RWPE2 (cell line): ENCODE measurements around the gene KRT32.

Source experiments
- ATAC-seq: fragments of 200-7000 bp; cut with Tn5 transposase; 3 replicates; pipeline ENCODE4 v1.9.1; 2021; ENCODE audit warnings: low read depth
- DNase-seq: peaks from one replicate; pipeline ENCODE4 v3.0.0-alpha.2; 2020; ENCODE audit warnings: low spot score
- H3K27ac ChIP-seq: fragments of 450-650 bp; 2 replicates; pipeline ENCODE4 v1.5.1; 2017; ENCODE audit warnings: mild to moderate bottlenecking; ENCODE audit not compliant: poor library complexity, severe bottlenecking
- H3K27me3 ChIP-seq: fragments of 250-450 bp; sonication (Bioruptor Pico); 2 replicates; pipeline ENCODE4 v1.5.1; 2021; ENCODE audit warnings: mild to moderate bottlenecking, moderate library complexity; ENCODE audit not compliant: insufficient read depth, poor library complexity, severe bottlenecking
- H3K36me3 ChIP-seq: fragments of 250-450 bp; sonication (Bioruptor Pico); 2 replicates; pipeline ENCODE4 v1.5.1; 2020; ENCODE audit warnings: low read depth, mild to moderate bottlenecking, moderate library complexity
- H3K4me1 ChIP-seq: fragments of 250-450 bp; sonication (Bioruptor Pico); 2 replicates; pipeline ENCODE4 v1.5.1; 2021; ENCODE audit warnings: mild to moderate bottlenecking, moderate library complexity; ENCODE audit not compliant: insufficient read depth, poor library complexity, severe bottlenecking
- H3K4me3 ChIP-seq: fragments of 250-450 bp; sonication (Bioruptor Pico); 2 replicates; pipeline ENCODE4 v1.5.1; 2021; ENCODE audit warnings: mild to moderate bottlenecking, moderate library complexity; ENCODE audit not compliant: severe bottlenecking
- H3K9me3 ChIP-seq: fragments of 250-450 bp; sonication (Bioruptor Pico); 2 replicates; pipeline ENCODE4 v1.5.1; 2021; ENCODE audit warnings: mild to moderate bottlenecking, moderate library complexity; ENCODE audit not compliant: severe bottlenecking
- CTCF ChIP-seq: fragments of 450-650 bp; IDR thresholded peaks from one replicate; pipeline ENCODE4 v1.5.1; 2017; ENCODE audit warnings: mild to moderate bottlenecking, moderate library complexity; ENCODE audit not compliant: poor library complexity, severe bottlenecking

The KRT32 gene

GRCh38 chr17:41486809-41487530 lies 19.8 kb upstream of the KRT32 start:
- DNase-seq: no peak
- no peak for TF ChIP-seq CTCF
- Histone ChIP-seq H3K9me3 (no peaks in the 10 kb centered on the region), H3K4me3 (no peak overlapping the region), H3K27me3 (no peaks in the 10 kb centered on the region), H3K4me1 (no peaks in the 10 kb centered on the region), H3K36me3 (no peaks in the 10 kb centered on the region), H3K27ac (no peak overlapping the region)
- ATAC-seq: no peak

GRCh38 chr17:41486316-41486715 lies 19.1 kb upstream of the KRT32 start:
- no peaks in the 10 kb centered on the region for H3K27me3 ChIP-seq
- H3K4me3 ChIP-seq: no peak overlapping the region
- no peaks in the 10 kb centered on the region for H3K4me1 ChIP-seq
- no peak overlapping the region for H3K27ac ChIP-seq
- ATAC-seq (no peak), DNase-seq (no peak)
- no peaks in the 10 kb centered on the region for H3K36me3 ChIP-seq
- no peak for TF ChIP-seq CTCF
- no peaks in the 10 kb centered on the region for H3K9me3 ChIP-seq

- no peak for DNase-seq
- H3K4me1 ChIP-seq: no peaks in the 10 kb centered on the region
- H3K27ac ChIP-seq: no peak overlapping the region
- H3K36me3 ChIP-seq: no peaks in the 10 kb centered on the region
- no peaks in the 10 kb centered on the region for H3K27me3 ChIP-seq
- H3K4me3 ChIP-seq: no peak overlapping the region
- no peak for ATAC-seq
- no peaks in the 10 kb centered on the region for H3K9me3 ChIP-seq
- TF ChIP-seq CTCF: no peak
Observed at GRCh38 chr17:41484920-41485904, 18.0 kb upstream of the KRT32 start.

GRCh38 chr17:41483991-41484826 lies 17.0 kb upstream of the KRT32 start:
- no peak for TF ChIP-seq CTCF
- H3K36me3 ChIP-seq: no peaks in the 10 kb centered on the region
- no peak overlapping the region for H3K4me3 ChIP-seq
- no peaks in the 10 kb centered on the region for H3K9me3 ChIP-seq
- ATAC-seq (no peak), DNase-seq (no peak)
- no peak overlapping the region for H3K27ac ChIP-seq
- H3K27me3 ChIP-seq: no peaks in the 10 kb centered on the region
- H3K4me1 ChIP-seq: no peaks in the 10 kb centered on the region
